Upper lobe of left lung (tissue), 6 donors: ENCODE measurements around the gene GNAI2. TPM values are rescaled to one million over a fixed set of nuclear protein-coding genes. Genes with fewer than 3 reads are reported as not detected.

Experiments
- ATAC-seq, 2 donors: fragments of 200-7000 bp; cut with Tn5 transposase; one replicate each; pipeline ENCODE4 v1.9.1; 2022; ENCODE audit warnings: mild to moderate bottlenecking in 2 of 2, moderate library complexity in 2 of 2; ENCODE audit not compliant: low FRiP score in 2 of 2
- DNase-seq, 2 donors: peaks; one replicate each; pipeline ENCODE4 v3.0.0-alpha.2; 2019 to 2020
- H3K27ac ChIP-seq, 4 donors: fragments of 200-600 bp; sonication (generic); one replicate each; pipeline ENCODE4 v1.5.1; 2016 to 2019
- H3K27me3 ChIP-seq, 4 donors: fragments of 200-600 bp; sonication (generic); one replicate each; pipeline ENCODE4 v1.5.1; 2017 to 2019
- H3K36me3 ChIP-seq, 4 donors: fragments of 200-600 bp; sonication (generic); one replicate each; pipeline ENCODE4 v1.5.1; 2016 to 2019
- H3K4me1 ChIP-seq, 4 donors: fragments of 200-600 bp; sonication (generic); one replicate each; pipeline ENCODE4 v1.5.1; 2018 to 2019
- H3K4me3 ChIP-seq, 4 donors: fragments of 200-600 bp; sonication (generic); one replicate each; pipeline ENCODE4 v1.5.1; 2017 to 2019; ENCODE audit warnings: mild to moderate bottlenecking in 2 of 4, moderate library complexity in 1 of 4
- H3K9me3 ChIP-seq, 4 donors: fragments of 200-600 bp; sonication (generic); one replicate each; pipeline ENCODE4 v1.5.1; 2018 to 2019
- CTCF ChIP-seq, 6 experiments: fragments of 450-650 bp in 4 of 6; fragments of 200-600 bp in 2 of 6; sonication (generic) in 2 of 6; IDR thresholded peaks; one replicate each; pipeline ENCODE4 v1.5.1; 2016 to 2019; ENCODE audit warnings: antibody characterized with exemption in 6 of 6
- EP300 ChIP-seq, 4 donors: sonication (generic); formaldehyde crosslinking; IDR thresholded peaks; one replicate each; pipeline ENCODE4 v1.5.1; 2017; ENCODE audit warnings: antibody characterized with exemption in 4 of 4, control low read depth in 2 of 4
- POLR2A ChIP-seq, 4 donors: fragments of 450-650 bp; IDR thresholded peaks; one replicate each; pipeline ENCODE4 v1.5.1; 2016 to 2017; ENCODE audit warnings: antibody characterized with exemption in 4 of 4, mild to moderate bottlenecking in 2 of 4
- POLR2AphosphoS5 ChIP-seq, 2 donors: sonication (generic); formaldehyde crosslinking; IDR thresholded peaks; one replicate each; pipeline ENCODE4 v1.5.1; 2017; ENCODE audit warnings: antibody characterized with exemption in 2 of 2
- WGBS, 2 donors: methylation state at CpG; one replicate each; pipeline ENCODE4 v1.1.5; 2017 to 2018; 5-methylcytosine and 5-hydroxymethylcytosine counted together
- total RNA-seq, 6 donors: library from RNA; depleted of rRNA in 4 of 6; stranded (reverse); fragments of >200 nt in 4 of 6; gene quantifications; one replicate each; pipeline versions ENCODE4 v1.1.0 to v1.2.1, GENCODE V29; 2016 to 2021
- donor health status: DM: no; HTN: no; CAD: no; lungs with moderate emphysema.
- donor health status: DM: no; HTN: yes; CAD: no; lungs with severe emphysema.

GNAI2 gene
- total RNA-seq, 6 donors from 2014 or later = 191 to 440 (median 295) TPM

GRCh38 chr3:50268703-50269451 lies 32.9 kb downstream of the GNAI2 start, which contains the start of gene SEMA3B:
TSS of gene SEMA3B (plus strand) at chr3:50269147. CDS start at chr3:50269241, 94 bp downstream.
- DNase-seq = peak; percentile 84 to 92
- no peaks in the 10 kb centered on the region for H3K9me3 ChIP-seq
- peak in 1 of 6 experiments; percentile 9 for TF ChIP-seq CTCF (IDR thresholded peaks at IDR 0.05)
- peak in 1 of 4 donors; percentile 63 for TF ChIP-seq EP300 (IDR thresholded peaks at IDR 0.05)
- TF ChIP-seq POLR2AphosphoS5 (IDR thresholded peaks at IDR 0.05) = peak; percentile 78 to 81
- peak in 1 of 4 donors; percentile 65 for TF ChIP-seq POLR2A (IDR thresholded peaks at IDR 0.05)
- peak within 1 kb of the TSS in 3 of 4 donors; percentile 41 to 57 (median 54) for H3K4me3 ChIP-seq
- H3K36me3 ChIP-seq = no peaks in the 10 kb centered on the region
- H3K4me1 ChIP-seq = peaks cover 68 to 92% (median 78%) of the 10 kb centered on the region in 4 donors
- peak; percentile 3 to 65 for ATAC-seq
- H3K27ac ChIP-seq = peak within 1 kb of the TSS; percentile 84 to 98 (median 96)
- peaks cover 0 to 4% (median 0%) of the 10 kb centered on the region in 4 donors for H3K27me3 ChIP-seq
- WGBS, 2 donors = 49 to 54% methylated on average over 12 to 21 of the region's 21 CpGs

- 66 to 72% methylated on average over 4 of the region's 4 CpGs for WGBS, 2 donors
Observed at GRCh38 chr3:50269460-50269859, 33.5 kb downstream of the GNAI2 start.

GRCh38 chr3:50269977-50270413 lies 34.0 kb downstream of the GNAI2 start:
- H3K9me3 ChIP-seq = no peaks in the 10 kb centered on the region
- H3K27ac ChIP-seq = peak overlapping the region in 3 of 4 donors; percentile 88 to 98 (median 96)
- WGBS, 2 donors = 76 to 97% methylated on average over 2 to 6 of the region's 8 CpGs
- TF ChIP-seq CTCF (IDR thresholded peaks at IDR 0.05) (no peak), EP300 (IDR thresholded peaks at IDR 0.05) (no peak), POLR2AphosphoS5 (IDR thresholded peaks at IDR 0.05) (no peak)
- ATAC-seq (no peak), DNase-seq (no peak)
- H3K27me3 ChIP-seq = peaks cover 0 to 6% (median 2%) of the 10 kb centered on the region in 4 donors
- H3K4me1 ChIP-seq = peaks cover 65 to 91% (median 73%) of the 10 kb centered on the region in 4 donors
- H3K4me3 ChIP-seq = peak overlapping the region in 2 of 4 donors; percentile 43 to 57
- peaks cover 0 to 2% (median 0%) of the 10 kb centered on the region in 4 donors for H3K36me3 ChIP-seq

More at GRCh38 chr3:50269460-50269859, 33.5 kb downstream of the GNAI2 start:
- no peak for TF ChIP-seq EP300 (IDR thresholded peaks at IDR 0.05)
- TF ChIP-seq POLR2AphosphoS5 (IDR thresholded peaks at IDR 0.05) = no peak
- no peak for TF ChIP-seq CTCF (IDR thresholded peaks at IDR 0.05)
- no peak for TF ChIP-seq POLR2A (IDR thresholded peaks at IDR 0.05)
- Histone ChIP-seq H3K36me3 (no peaks in the 10 kb centered on the region), H3K27me3 (peaks cover 0 to 4% (median under 1%) of the 10 kb centered on the region in 4 donors), H3K27ac (peak overlapping the region; percentile 84 to 98 (median 92)), H3K4me3 (peak overlapping the region in 3 of 4 donors; percentile 23 to 57 (median 43)), H3K9me3 (no peaks in the 10 kb centered on the region), H3K4me1 (peaks cover 68 to 92% (median 76%) of the 10 kb centered on the region in 4 donors)
- DNase-seq (no peak), ATAC-seq (no peak)

- DNase-seq (no peak), ATAC-seq (no peak)
- Histone ChIP-seq H3K27me3 (peaks cover 0 to 12% (median 5%) of the 10 kb centered on the region in 4 donors), H3K4me1 (peaks cover 59 to 90% (median 69%) of the 10 kb centered on the region in 4 donors), H3K36me3 (peaks cover 0 to 7% (median 3%) of the 10 kb centered on the region in 4 donors), H3K27ac (peak overlapping the region; percentile 1 to 98 (median 92)), H3K4me3 (peak overlapping the region in 2 of 4 donors; percentile 43 to 57), H3K9me3 (no peaks in the 10 kb centered on the region)
- WGBS, 2 donors = 77 to 90% methylated on average over 13 to 19 of the region's 19 CpGs
- TF ChIP-seq POLR2AphosphoS5 (IDR thresholded peaks at IDR 0.05) (no peak), EP300 (IDR thresholded peaks at IDR 0.05) (no peak), CTCF (IDR thresholded peaks at IDR 0.05) (no peak), POLR2A (IDR thresholded peaks at IDR 0.05) (no peak)
Observed at GRCh38 chr3:50270422-50271224, 34.6 kb downstream of the GNAI2 start.
